GM12878 (cell line): ENCODE results near the gene KLK5. TPM values are rescaled to one million over a fixed set of nuclear protein-coding genes. Genes with fewer than 3 reads are reported as not detected.

Experiments used
- ELK1 ChIP-seq: IDR thresholded peaks from 2 replicates; pipeline ENCODE4 v1.6.1; 2012; ENCODE audit warnings: low read depth, low read length, improper control_type of control experiment
- MAX ChIP-seq: IDR thresholded peaks from 2 replicates; pipeline ENCODE4 v1.6.1; 2012; ENCODE audit warnings: low read depth, low read length, improper control_type of control experiment
- SMAD5 ChIP-seq: IDR thresholded peaks from 2 replicates; pipeline ENCODE4 v1.6.1; 2016; ENCODE audit warnings: antibody characterized with exemption, low read depth
- USF1 ChIP-seq: IDR thresholded peaks from 2 replicates; pipeline ENCODE4 v1.6.1; 2011; ENCODE audit warnings: borderline replicate concordance, low read depth, mild to moderate bottlenecking, moderate library complexity, mixed read lengths, low read length; ENCODE audit not compliant: insufficient read depth; ENCODE audit errors: extremely low read length
- polyA plus RNA-seq, 11 experiments: library from polyadenylated mRNA; depleted of rRNA in 4 of 11; unstranded in 6 of 11; stranded (reverse) in 5 of 11; fragments of >200 nt; fragmentation: Nextera tagmentation in 4 of 11; fragmentation: Illumina TruSeq in 1 of 11; extraction: Ambion mirVana in 4 of 11; extraction: Trizol in 1 of 11; gene quantifications; 1 replicate in 1 of 11; 2 replicates in 10 of 11; pipeline versions ENCODE4 v1.2.1 to v1.2.3, GENCODE V29; 2011 to 2016; ENCODE audit warnings: inconsistent platforms in 2 of 11, missing spikeins in 2 of 11, low read depth in 1 of 11
- total RNA-seq, 4 experiments: library from RNA; depleted of rRNA in 3 of 4; stranded (reverse); fragments of >200 nt in 3 of 4; fragmentation: Illumina TruSeq in 1 of 4; extraction: Trizol in 1 of 4; gene quantifications; 2 replicates each; pipeline versions ENCODE4 v1.2.1 to v1.2.3, GENCODE V29; 2013 to 2021
- TF ChIP-seq, protein P1 (sequence below): fragments of 450-650 bp; formaldehyde crosslinking; IDR thresholded peaks from 2 replicates; pipeline ENCODE4 v1.4.0; 2020; ENCODE audit warnings: mild to moderate bottlenecking, moderate library complexity
- TF ChIP-seq, protein P2 (sequence below): fragments of 450-650 bp; IDR thresholded peaks from 2 replicates; pipeline ENCODE4 v1.6.1; 2017; ENCODE audit warnings: mild to moderate bottlenecking, low read depth, inconsistent platforms; ENCODE audit not compliant: poor library complexity, severe bottlenecking

KLK5 gene
- total and polyA plus RNA-seq, 10 of the 15 experiments (the other 5 are each of a cell fraction or from before 2014, with no cell fraction given): 0.16 TPM; not detected in 9

GRCh38 chr19:50909240-50910070, 43.4 kb downstream of the KLK5 start (continued):
- TF ChIP-seq, protein P1, sequence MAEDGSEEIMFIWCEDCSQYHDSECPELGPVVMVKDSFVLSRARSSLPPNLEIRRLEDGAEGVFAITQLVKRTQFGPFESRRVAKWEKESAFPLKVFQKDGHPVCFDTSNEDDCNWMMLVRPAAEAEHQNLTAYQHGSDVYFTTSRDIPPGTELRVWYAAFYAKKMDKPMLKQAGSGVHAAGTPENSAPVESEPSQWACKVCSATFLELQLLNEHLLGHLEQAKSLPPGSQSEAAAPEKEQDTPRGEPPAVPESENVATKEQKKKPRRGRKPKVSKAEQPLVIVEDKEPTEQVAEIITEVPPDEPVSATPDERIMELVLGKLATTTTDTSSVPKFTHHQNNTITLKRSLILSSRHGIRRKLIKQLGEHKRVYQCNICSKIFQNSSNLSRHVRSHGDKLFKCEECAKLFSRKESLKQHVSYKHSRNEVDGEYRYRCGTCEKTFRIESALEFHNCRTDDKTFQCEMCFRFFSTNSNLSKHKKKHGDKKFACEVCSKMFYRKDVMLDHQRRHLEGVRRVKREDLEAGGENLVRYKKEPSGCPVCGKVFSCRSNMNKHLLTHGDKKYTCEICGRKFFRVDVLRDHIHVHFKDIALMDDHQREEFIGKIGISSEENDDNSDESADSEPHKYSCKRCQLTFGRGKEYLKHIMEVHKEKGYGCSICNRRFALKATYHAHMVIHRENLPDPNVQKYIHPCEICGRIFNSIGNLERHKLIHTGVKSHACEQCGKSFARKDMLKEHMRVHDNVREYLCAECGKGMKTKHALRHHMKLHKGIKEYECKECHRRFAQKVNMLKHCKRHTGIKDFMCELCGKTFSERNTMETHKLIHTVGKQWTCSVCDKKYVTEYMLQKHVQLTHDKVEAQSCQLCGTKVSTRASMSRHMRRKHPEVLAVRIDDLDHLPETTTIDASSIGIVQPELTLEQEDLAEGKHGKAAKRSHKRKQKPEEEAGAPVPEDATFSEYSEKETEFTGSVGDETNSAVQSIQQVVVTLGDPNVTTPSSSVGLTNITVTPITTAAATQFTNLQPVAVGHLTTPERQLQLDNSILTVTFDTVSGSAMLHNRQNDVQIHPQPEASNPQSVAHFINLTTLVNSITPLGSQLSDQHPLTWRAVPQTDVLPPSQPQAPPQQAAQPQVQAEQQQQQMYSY (CRISPR knock-in tag): no peak
- TF ChIP-seq ELK1 (no peak), USF1 (no peak), SMAD5 (no peak), MAX (no peak)
- TF ChIP-seq, protein P2, sequence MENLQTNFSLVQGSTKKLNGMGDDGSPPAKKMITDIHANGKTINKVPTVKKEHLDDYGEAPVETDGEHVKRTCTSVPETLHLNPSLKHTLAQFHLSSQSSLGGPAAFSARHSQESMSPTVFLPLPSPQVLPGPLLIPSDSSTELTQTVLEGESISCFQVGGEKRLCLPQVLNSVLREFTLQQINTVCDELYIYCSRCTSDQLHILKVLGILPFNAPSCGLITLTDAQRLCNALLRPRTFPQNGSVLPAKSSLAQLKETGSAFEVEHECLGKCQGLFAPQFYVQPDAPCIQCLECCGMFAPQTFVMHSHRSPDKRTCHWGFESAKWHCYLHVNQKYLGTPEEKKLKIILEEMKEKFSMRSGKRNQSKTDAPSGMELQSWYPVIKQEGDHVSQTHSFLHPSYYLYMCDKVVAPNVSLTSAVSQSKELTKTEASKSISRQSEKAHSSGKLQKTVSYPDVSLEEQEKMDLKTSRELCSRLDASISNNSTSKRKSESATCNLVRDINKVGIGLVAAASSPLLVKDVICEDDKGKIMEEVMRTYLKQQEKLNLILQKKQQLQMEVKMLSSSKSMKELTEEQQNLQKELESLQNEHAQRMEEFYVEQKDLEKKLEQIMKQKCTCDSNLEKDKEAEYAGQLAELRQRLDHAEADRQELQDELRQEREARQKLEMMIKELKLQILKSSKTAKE: no peak
